T-helper 2 cell treated with Interferon-gamma antibody and Interleukin-4, amounts not matched to agents 5 μg/mL and 100 μg/mL, for 36 hours (primary cell): ENCODE data around the gene SPATA20.

Experiments
- DNase-seq: peaks from one replicate; pipeline ENCODE4 v3.0.0; 2021; ENCODE audit warnings: low spot score
- H3K27ac Mint-ChIP-seq: one replicate; pipeline ENCODE4 v1.8.0; 2021; ENCODE audit warnings: mild to moderate bottlenecking, mixed read lengths
- H3K27me3 Mint-ChIP-seq: one replicate; pipeline ENCODE4 v1.8.0; 2021; ENCODE audit warnings: low read depth, mixed read lengths
- H3K36me3 Mint-ChIP-seq: one replicate; pipeline ENCODE4 v1.8.0; 2021; ENCODE audit warnings: low read depth, mixed read lengths
- H3K4me1 Mint-ChIP-seq: one replicate; pipeline ENCODE4 v1.8.0; 2021; ENCODE audit warnings: low read depth, mixed read lengths
- H3K4me3 Mint-ChIP-seq: one replicate; pipeline ENCODE4 v1.8.0; 2022; ENCODE audit warnings: mild to moderate bottlenecking, moderate library complexity, mixed read lengths
- H3K9me3 Mint-ChIP-seq: one replicate; pipeline ENCODE4 v1.8.0; 2021; ENCODE audit warnings: mixed read lengths

Gene SPATA20

GRCh38 chr17:50514388-50514787, 32.6 kb upstream of the SPATA20 start:
- Mint-ChIP-seq H3K4me1 (peaks cover 29% of the 10 kb centered on the region), H3K4me3 (no peak overlapping the region), H3K27ac (no peak overlapping the region), H3K9me3 (no peaks in the 10 kb centered on the region), H3K27me3 (no peaks in the 10 kb centered on the region), H3K36me3 (no peaks in the 10 kb centered on the region)
- no peak for DNase-seq

- DNase-seq, result no peak
- no peaks in the 10 kb centered on the region for H3K9me3 Mint-ChIP-seq
- no peak overlapping the region for H3K4me3 Mint-ChIP-seq
- no peak overlapping the region for H3K27ac Mint-ChIP-seq
- peaks cover 21% of the 10 kb centered on the region for H3K4me1 Mint-ChIP-seq
- no peaks in the 10 kb centered on the region for H3K27me3 Mint-ChIP-seq
- H3K36me3 Mint-ChIP-seq, result no peaks in the 10 kb centered on the region
Observed at GRCh38 chr17:50514936-50515702, 31.9 kb upstream of the SPATA20 start.

DNA sequence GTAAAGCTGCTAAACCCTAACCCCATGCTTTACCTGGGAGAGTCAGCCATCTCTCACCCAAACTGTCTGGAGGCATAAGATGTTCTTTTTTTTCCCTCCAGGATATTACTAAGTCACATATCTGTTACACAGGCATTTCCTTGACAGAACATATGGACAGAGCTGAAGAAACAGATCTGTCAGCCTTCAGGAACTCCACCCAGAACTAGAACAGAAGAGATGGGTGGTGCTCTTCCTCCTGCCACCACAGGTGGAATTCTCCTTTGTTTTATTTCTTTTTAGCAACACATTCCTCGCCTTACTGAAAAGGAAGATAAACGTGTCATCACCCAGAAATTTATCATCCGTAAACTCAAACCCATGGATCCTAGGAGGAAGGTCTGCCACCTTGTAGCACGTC, 30.0 kb upstream of the SPATA20 start:
- Mint-ChIP-seq H3K4me3 (peak overlapping the region; percentile 42), H3K9me3 (no peaks in the 10 kb centered on the region), H3K27ac (no peak overlapping the region)

GRCh38 chr17:50517504-50518383, 29.2 kb upstream of the SPATA20 start:
- Mint-ChIP-seq H3K27me3 (no peaks in the 10 kb centered on the region), H3K4me1 (peaks cover 2% of the 10 kb centered on the region), H3K4me3 (peak overlapping the region; percentile 42), H3K9me3 (no peaks in the 10 kb centered on the region), H3K36me3 (peaks cover 2% of the 10 kb centered on the region), H3K27ac (no peak overlapping the region)
- DNase-seq, result no peak

More for the DNA sequence above, 30.0 kb upstream of the SPATA20 start:
- peaks cover 6% of the 10 kb centered on the region for H3K4me1 Mint-ChIP-seq
- no peaks in the 10 kb centered on the region for H3K27me3 Mint-ChIP-seq
- DNase-seq, result no peak
- H3K36me3 Mint-ChIP-seq, result no peaks in the 10 kb centered on the region

- no peak for DNase-seq
- Mint-ChIP-seq H3K36me3 (peaks cover 2% of the 10 kb centered on the region), H3K4me3 (no peak overlapping the region), H3K27me3 (no peaks in the 10 kb centered on the region), H3K27ac (no peak overlapping the region), H3K9me3 (no peaks in the 10 kb centered on the region), H3K4me1 (peaks cover 2% of the 10 kb centered on the region)
Observed at GRCh38 chr17:50518384-50519023, 28.5 kb upstream of the SPATA20 start.

DNA sequence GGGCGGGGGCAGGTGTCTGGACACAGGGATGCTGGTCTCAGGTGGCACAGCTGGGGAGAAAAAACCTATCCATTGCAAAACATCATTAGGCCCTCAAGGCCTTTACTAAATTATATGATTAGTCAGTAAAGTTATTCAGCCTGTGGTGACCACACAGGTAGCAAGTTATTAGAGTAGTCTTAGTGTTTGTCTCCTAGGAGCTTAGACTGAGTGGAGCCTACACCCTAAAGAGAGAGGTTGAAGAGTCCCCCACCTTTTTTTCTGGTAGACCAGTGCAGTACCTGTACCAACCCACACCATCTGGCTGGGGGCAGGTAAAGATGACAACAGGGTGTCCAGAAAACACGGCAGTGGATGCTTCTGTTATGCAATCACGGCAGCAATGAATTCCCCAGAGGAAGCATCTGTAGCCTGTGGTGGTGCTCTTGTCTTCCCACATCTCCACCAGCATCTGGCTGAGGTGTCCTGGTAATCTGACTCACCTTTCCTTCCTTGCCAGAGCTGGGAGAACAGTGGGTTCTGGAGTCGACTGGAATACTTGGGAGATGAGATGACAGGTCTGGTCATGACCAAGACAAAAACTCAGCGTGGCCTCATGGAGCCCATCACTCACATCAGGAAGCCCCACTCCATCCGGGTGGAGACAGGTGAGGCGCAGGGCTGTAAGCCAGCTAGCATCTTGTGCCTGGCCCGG, 27.7 kb upstream of the SPATA20 start:
- no peaks in the 10 kb centered on the region for H3K9me3 Mint-ChIP-seq
- H3K27me3 Mint-ChIP-seq, result no peaks in the 10 kb centered on the region
- H3K4me1 Mint-ChIP-seq, result peaks cover 2% of the 10 kb centered on the region
- no peak overlapping the region for H3K4me3 Mint-ChIP-seq
- H3K36me3 Mint-ChIP-seq, result peaks cover 2% of the 10 kb centered on the region
- no peak overlapping the region for H3K27ac Mint-ChIP-seq
- no peak for DNase-seq

DNA sequence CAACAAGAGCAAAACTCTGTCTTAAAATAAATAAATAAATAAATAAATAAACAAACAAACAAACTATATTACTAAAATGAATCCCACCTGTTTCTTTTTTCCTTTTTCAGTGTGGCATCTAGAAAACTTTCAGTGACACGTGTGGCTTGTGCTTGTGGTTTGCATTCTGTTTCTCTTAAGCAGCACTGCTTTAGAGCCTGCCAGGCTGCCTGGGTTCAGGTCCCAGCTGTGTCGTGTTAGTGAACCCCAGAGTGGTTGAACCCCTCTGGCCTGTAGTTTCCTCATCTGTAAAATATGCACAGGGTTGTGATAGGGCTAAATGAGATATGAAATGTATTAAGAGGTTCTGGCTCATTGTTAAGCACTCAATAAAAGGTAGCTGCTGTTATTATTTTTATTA, 26.5 kb upstream of the SPATA20 start:
- H3K4me1 Mint-ChIP-seq, result peaks cover 2% of the 10 kb centered on the region
- no peak for DNase-seq
- H3K36me3 Mint-ChIP-seq, result peaks cover 2% of the 10 kb centered on the region
- no peaks in the 10 kb centered on the region for H3K27me3 Mint-ChIP-seq
- H3K9me3 Mint-ChIP-seq, result no peaks in the 10 kb centered on the region
- no peak overlapping the region for H3K27ac Mint-ChIP-seq
- H3K4me3 Mint-ChIP-seq, result no peak overlapping the region

DNA sequence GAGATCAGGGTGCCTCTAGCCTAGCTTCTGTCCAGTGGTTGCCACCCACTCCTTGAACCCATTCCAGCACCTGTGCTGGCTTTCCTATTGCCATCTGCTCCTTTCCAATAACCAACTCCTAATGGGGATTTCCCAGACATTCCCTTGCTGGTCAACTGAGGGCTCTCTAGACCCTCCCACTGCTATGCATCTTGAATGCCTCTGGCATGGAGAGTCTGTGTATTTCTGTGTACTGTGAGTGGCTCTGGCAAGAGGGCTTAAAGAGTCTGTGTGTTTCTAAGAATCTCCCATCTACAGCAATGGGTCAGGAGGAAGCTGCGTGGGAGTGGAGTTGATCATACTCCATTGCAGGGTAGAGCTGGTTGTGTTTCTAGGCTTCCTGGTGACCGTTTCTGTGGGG, 25.5 kb upstream of the SPATA20 start:
- no peak overlapping the region for H3K27ac Mint-ChIP-seq
- no peaks in the 10 kb centered on the region for H3K9me3 Mint-ChIP-seq
- peaks cover 2% of the 10 kb centered on the region for H3K36me3 Mint-ChIP-seq
- no peak overlapping the region for H3K4me3 Mint-ChIP-seq
- H3K4me1 Mint-ChIP-seq, result peaks cover 2% of the 10 kb centered on the region
- DNase-seq, result no peak
- no peaks in the 10 kb centered on the region for H3K27me3 Mint-ChIP-seq

GRCh38 chr17:50522766-50523165, 24.2 kb upstream of the SPATA20 start:
- peaks cover 2% of the 10 kb centered on the region for H3K36me3 Mint-ChIP-seq
- H3K4me3 Mint-ChIP-seq, result no peak overlapping the region
- H3K9me3 Mint-ChIP-seq, result no peaks in the 10 kb centered on the region
- DNase-seq, result no peak
- H3K27ac Mint-ChIP-seq, result no peak overlapping the region
- no peaks in the 10 kb centered on the region for H3K27me3 Mint-ChIP-seq
- H3K4me1 Mint-ChIP-seq, result no peaks in the 10 kb centered on the region

DNA sequence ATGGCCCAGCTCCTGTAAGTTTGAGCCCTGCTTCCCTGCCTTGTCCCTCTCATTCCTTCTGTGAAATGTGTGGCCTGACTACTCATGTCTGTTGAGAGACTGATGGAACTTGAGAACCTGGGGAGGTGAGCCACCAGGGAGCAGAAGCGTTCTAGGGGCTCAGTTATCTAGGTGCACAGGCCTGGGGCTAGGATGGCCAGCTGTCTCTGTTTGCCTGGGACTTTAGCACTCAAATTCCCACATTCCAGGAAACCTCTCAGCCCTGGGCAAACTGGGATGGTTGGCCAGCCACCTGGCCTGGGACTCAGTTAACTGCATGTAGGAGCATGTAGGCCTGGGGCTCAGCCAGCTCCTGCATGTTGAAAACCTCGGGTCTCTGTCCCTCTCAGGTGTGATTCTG, 23.8 kb upstream of the SPATA20 start:
- H3K27ac Mint-ChIP-seq, result no peak overlapping the region
- H3K27me3 Mint-ChIP-seq, result no peaks in the 10 kb centered on the region
- no peak overlapping the region for H3K4me3 Mint-ChIP-seq
- no peak for DNase-seq
- H3K4me1 Mint-ChIP-seq, result no peaks in the 10 kb centered on the region
- H3K9me3 Mint-ChIP-seq, result no peaks in the 10 kb centered on the region
- peaks cover 2% of the 10 kb centered on the region for H3K36me3 Mint-ChIP-seq

DNA sequence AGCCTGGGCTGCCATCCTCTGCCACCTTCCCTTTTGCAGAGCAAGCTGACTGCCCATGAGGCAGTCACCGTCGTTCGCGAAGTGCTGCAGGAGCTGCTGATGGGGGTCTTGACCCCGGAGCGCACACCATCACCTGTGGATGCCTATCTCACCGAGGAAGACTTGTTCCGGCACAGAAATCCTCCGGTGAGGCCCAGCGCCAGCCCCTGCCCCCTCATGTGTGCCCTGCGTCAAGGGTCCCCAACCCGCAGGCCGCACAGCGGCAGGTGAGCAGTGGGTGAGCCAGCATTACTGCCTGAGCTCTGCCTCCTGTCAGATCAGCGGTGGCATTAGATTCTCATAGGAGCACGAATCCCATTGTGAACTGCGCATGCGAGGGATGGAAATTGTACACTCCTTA, 22.1 kb upstream of the SPATA20 start:
- no peak overlapping the region for H3K27ac Mint-ChIP-seq
- no peaks in the 10 kb centered on the region for H3K4me1 Mint-ChIP-seq
- H3K27me3 Mint-ChIP-seq, result peaks cover 10% of the 10 kb centered on the region
- DNase-seq, result no peak
- no peak overlapping the region for H3K4me3 Mint-ChIP-seq
- H3K36me3 Mint-ChIP-seq, result peaks cover 2% of the 10 kb centered on the region
- H3K9me3 Mint-ChIP-seq, result no peaks in the 10 kb centered on the region

DNA sequence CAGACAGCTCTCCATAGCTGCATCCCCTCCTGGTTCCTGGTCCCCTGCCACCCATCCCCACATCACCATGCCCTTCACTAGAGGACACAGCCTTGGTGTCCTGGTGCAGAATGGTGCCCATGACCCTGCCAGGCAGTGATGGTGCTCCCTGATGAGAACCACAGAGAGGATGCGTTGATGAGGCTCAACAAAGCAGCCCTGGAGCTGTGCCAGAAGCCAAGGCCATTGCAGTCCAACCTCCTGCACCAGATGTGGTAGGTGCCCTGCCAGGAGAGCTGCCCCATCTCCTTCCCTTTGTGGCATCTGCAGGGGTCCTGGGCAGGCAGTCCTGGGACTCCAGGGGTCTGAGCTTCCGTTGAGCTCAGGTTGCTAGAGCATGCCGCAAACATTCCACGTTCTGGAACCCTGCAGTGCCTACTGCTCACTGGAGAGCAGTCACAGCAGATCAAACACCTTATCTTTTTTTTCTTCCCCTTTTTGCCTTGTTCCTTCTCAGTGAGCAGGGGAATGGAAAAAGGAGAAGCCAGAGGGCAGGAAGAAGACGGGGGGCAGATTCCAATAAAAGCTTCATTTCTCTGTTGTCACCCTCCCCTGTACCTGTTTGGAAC, 19.7 kb upstream of the SPATA20 start:
- no peak for DNase-seq
- peaks cover 2% of the 10 kb centered on the region for H3K36me3 Mint-ChIP-seq
- H3K27me3 Mint-ChIP-seq, result peaks cover 27% of the 10 kb centered on the region
- no peak overlapping the region for H3K4me3 Mint-ChIP-seq
- H3K9me3 Mint-ChIP-seq, result no peaks in the 10 kb centered on the region
- H3K27ac Mint-ChIP-seq, result no peak overlapping the region
- no peaks in the 10 kb centered on the region for H3K4me1 Mint-ChIP-seq

DNA sequence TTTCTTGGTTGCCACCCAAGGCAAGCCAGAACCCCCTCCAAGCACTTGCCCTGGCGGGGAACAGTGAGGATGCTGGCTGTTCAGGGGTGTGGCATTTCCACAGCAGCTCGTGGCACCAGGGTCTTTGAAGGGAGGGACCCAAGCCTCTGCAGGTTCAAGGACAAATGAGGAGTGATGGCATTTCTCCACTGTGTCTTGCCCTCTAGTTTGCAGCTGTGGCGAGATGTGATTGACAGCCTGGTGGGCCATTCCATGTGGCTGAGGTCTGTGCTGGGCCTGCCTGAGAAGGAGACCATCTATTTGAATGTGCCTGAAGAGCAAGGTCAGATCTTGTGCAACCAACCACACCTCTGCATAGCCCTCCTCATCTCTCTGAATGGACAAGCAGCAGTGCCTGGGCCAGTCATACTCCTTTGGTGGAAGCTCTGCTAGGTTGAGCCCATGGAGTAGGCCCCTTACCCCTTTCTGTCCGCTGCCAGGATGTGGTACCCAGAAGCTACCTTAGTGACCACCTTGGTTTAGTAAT, 19.0 kb upstream of the SPATA20 start:
- Mint-ChIP-seq H3K4me1 (no peaks in the 10 kb centered on the region), H3K9me3 (no peaks in the 10 kb centered on the region), H3K4me3 (no peak overlapping the region), H3K27ac (no peak overlapping the region), H3K36me3 (no peaks in the 10 kb centered on the region), H3K27me3 (peaks cover 35% of the 10 kb centered on the region)
- no peak for DNase-seq
